GM19455 (cell line): Measurements from ENCODE around the gene UBE2G2.

Source experiments
- ATAC-seq: cut with Tn5 transposase; IDR thresholded peaks from one replicate; pipeline ENCODE4 v1.9.1; 2021; ENCODE audit not compliant: unreplicated experiment

UBE2G2 gene

GRCh38 chr21:44732263-44732662, 69.4 kb downstream of the UBE2G2 start:
- ATAC-seq: no peak

DNA sequence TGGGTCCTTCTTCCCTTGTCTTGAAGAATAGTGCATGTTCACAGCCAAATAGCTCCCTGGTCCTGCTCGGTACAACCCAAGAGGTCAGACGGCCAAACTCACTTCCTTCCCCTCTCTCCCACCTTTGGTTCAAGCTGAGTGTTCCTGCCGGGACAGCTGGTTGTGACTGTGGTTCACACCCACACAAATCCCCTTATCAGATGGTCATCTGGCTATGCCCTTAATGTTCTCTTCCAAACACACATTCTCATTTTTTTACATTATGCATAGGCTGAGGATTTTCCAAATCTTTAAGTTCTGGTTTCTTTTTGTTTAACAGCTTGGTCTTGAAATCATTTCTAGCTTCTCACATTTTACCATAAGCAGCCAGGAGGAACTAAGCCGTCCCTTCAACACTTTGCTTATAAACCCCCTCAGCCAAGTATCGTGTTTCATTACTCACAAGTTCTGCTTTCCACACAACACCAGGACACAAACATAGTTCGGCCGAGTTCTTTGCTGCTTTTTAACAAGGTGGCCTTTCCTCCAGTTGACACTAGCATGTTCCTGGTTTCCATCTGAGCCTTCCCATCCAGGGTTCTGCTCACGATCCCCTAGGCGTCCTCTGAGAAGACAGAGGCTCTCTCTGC, 70.6 kb downstream of the UBE2G2 start:
- no peak for ATAC-seq

DNA sequence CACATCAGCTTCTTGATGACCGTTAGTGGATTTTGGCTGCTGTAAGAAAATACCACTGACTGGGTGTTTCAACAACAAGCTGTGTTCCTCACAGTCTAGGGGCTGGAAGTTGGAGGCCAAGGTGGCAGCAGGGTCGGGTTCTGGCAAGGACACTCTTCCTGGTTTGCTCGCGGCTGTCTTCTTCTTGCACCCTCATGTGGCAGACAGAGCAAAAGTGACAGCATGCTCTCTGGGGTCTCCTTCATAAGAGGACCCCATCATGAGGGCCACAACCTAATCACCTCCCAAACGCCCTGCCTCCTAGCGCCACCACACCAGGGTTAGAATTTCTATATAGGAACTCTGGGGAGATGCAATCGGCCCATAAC, 71.6 kb downstream of the UBE2G2 start:
- ATAC-seq: no peak

GRCh38 chr21:44729336-44730027, 72.1 kb downstream of the UBE2G2 start:
- ATAC-seq: no peak

- no peak for ATAC-seq
Observed at GRCh38 chr21:44728716-44729115, 72.9 kb downstream of the UBE2G2 start.

- ATAC-seq: no peak
Observed at GRCh38 chr21:44727757-44728156, 73.9 kb downstream of the UBE2G2 start.

DNA sequence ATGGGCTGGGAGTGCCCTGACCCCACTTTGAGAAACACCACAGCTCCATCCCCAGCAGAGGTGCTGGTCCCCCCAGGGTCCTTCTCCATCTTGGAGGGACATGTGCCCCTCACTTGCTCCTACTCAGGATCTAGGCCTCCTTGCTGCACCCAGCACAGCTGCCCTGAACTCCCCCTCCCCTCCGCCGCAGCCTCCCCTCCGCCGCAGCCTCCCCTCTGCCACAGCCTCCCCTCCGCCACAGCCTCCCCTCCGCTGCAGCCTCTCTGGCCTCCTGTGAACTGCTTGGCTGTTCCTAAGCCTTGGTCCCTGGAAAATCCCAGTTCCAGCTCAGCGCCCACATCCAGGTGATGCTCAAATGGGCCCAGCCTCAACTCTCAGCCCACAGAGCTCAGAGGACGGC, 74.3 kb downstream of the UBE2G2 start:
- ATAC-seq: no peak

GRCh38 chr21:44726826-44727225, 74.8 kb downstream of the UBE2G2 start:
- ATAC-seq: no peak

DNA sequence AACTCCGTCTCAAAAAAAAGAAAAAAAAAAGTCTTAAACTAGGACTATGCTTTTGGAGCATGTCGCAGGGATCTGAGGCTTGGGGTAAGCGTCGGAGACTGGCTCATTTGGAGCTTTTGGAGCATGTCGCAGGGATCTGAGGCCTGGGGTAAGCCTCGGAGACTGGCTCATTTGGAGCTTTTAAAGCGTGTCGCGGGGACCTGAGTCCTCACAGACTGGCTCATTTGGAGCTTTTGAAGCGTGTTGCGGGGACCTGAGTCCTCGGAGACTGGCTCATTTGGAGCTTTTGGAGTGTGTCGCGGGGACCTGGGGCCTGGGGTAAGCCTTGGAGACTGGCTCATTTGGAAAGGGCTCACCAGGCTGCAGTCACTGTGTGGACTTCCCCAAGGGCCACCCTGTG, 76.7 kb downstream of the UBE2G2 start:
- ATAC-seq: no peak

- no peak for ATAC-seq
Observed at GRCh38 chr21:44724196-44724595, 77.4 kb downstream of the UBE2G2 start.

- no peak for ATAC-seq
Observed at GRCh38 chr21:44723177-44724131, 78.2 kb downstream of the UBE2G2 start.

DNA sequence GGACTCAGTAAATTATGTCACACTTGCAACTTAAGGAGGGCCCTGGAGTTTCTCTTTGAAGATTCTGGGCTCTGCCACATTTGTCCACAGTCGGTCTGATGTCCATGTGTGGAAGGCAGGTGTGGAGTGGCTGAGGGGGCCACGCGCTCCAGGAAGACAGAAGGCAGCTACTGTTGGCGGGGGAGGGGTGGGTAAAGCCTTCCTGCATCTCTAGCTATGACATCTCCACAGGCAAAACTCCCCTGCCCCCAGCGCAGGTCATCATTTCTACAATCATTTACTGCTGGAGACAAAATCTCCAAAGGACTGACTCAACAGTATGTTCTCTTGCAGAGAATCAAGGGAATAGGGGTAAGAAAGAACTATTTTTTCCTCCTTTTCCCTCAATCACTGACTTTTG, 78.9 kb downstream of the UBE2G2 start:
- no peak for ATAC-seq

DNA sequence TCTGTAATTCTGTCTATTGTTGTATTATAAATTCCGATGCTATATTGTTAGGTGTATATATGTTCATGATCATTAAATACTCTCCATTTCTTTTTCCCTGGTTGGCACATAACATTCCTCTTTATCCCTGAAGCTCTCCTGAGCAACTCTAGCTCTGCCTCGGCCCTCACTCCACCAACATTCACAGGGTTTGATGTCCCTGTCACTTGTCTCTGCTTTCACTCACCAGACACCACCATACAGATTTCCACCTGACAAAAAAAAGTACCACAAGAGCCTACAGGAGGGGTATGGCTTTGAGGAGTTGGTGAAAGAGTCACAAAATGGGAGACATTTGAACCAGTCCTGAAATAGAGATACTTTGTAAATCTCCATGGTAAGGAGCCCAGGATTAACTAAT, 81.5 kb downstream of the UBE2G2 start:
- no peak for ATAC-seq
